ENCODE results near the gene TIMM8A.

- no peak for TF ChIP-seq CTCF (IDR thresholded peaks at IDR 0.05; ENCODE audit: insufficient read depth, low read depth, low read length)
- TF ChIP-seq EZH2 (IDR thresholded peaks at IDR 0.05; ENCODE audit: insufficient read depth, low read length), result no peak
Observed at GRCh38 chrX:101362116-101362515, 13.6 kb upstream of the TIMM8A start.
